ENCODE results near the gene SLC5A5.
A peak's percentile ranks its signal among the peaks of the same experiment; 100 is the strongest.

GRCh38 chr19:17932485-17933338 lies 61.0 kb downstream of the SLC5A5 start, which contains the start of gene CCDC124:
- peak; percentile 76 for TF ChIP-seq POLR2A (IDR thresholded peaks at IDR 0.05)
- TF ChIP-seq CTCF (IDR thresholded peaks at IDR 0.05) = peak; percentile 84 to 91 (median 88)
